Activated CD8-positive, alpha-beta memory T cell treated with anti-CD3 and anti-CD28 coated beads, Interleukin-2, amount 50 U/mL, for 1 hour (primary cell): ENCODE measurements around the gene PIGH.
"Not testable (repeated sequence)": the region's sequence is repeated elsewhere in the genome, so short reads cannot be mapped to it uniquely, and the experiment has no call there.

Source experiments
- DNase-seq: peaks from one replicate; pipeline ENCODE4 v3.0.0-alpha.2; 2020; ENCODE audit errors: extremely low read depth

The PIGH gene

DNA sequence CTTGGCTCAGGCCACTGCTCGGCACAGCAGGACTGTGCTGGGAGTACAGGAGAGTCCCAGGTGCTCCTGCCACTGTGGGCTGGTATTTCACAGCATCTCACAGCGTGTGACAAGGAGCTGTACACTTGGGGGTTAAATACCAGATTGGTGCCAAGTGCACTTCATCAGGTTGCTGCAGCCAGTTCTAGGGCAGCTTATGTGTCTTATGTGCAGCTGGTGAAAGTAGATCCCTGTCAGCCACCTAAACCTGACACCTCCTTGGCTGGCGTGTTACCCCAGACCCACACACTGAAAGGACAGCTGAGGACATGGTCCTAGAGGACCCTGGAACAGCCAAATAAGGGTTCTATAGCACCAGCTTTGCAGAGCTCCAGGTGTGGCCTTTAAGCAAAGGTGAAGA is 48.1 kb downstream of the PIGH start:
- DNase-seq: no peak

DNA sequence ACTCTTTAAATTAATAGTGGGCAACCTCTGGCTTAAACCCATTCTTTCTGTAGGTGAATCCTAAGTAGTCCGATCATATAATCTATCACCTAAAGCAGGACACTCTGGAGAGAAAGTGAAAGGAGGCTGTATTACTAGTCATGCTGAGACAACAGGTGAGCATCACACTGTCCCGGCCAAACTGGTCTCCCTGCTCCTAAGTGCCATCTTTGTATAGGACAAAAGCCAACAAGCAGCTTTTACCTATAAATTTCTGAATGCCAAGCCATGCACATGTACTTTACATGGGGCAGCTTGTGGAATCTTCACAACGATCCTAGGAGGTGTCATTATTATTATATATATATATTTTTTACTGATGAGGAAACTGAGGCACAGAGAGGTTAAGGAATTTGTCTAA is 48.9 kb downstream of the PIGH start:
- DNase-seq: no peak

DNA sequence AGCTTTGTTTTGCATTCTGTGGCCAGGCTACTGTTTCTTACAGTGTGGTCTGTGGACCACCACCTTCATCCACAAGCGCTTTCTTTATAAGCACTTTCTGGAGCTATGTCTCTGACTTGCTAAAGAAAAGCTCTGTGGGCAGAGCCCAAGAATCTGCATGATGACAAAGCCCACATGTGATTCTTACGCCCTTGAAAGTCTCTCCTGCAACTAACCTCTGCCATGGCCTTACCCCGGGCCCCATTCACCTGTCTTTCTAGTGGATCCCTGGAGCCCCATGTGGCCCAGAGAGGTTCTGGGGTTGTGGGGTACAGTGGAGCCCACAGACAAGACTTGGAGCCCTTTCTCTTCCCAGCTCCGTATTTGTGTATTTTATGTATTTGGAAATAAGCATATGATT is 50.3 kb downstream of the PIGH start:
- no peak for DNase-seq

DNA sequence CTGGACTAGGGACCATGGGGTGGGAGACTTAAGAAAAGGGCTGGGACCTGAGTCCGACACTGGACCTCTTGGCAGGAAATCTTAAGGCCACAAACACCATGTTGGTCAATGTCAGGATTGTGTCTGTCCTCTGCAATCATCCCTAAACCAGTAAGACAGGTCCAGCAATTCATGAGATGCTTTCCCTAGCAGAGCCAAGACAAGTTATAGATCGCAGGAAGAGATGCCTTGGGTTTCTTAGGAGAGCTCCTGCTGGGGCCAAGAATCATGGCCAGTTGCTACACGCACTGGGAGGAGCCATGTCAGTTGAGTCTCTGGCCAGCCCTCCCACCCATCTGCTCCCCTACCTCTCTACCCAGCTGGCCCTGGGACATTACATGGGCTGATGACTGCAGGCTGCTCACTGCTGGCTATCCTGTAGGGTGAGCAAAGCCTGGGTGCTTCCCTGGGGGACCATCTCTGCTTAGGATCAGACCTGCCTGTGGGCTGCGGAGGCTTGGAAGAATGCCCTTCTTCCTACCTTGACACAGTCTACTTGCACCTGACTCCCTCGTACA is 52.8 kb downstream of the PIGH start:
- DNase-seq: no peak

DNA sequence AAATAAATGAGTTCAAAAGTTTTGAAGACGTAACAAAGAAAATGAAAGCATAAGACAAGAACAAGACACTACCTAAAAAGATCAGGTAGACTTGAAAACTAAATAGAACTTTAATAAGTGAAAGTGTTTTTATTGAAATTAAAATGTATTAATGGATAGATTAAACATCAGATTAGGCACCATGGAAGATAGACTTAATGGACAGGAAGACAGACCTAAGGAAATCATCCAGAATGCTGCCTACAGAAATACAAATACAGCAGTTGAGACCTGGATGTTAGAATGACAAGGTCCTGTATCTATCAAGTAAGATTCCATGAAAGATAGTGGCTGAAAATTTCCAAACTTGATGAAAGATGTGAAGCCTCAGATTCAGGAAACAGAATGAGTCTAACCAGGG is 55.5 kb downstream of the PIGH start:
- DNase-seq: no peak

DNA sequence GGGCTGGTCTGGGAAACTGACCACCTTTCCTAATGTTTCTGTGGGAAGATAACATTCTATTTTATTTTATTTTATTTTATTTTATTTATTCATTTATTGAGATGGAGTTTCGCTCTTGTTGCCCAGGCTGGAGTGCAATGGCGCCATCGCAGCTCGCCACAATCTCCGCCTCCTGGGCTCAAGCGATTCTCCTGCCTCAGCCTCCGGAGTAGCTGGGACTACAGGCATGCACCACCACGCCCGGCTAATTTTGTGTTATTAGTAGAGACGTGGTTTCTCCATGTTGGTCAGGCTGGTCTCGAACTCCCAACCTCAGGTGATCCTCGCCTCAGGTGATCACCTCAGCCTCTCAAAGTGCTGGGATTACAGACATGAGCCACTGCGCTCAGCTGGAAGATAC is 57.4 kb downstream of the PIGH start:
- DNase-seq: not testable (repeated sequence)

DNA sequence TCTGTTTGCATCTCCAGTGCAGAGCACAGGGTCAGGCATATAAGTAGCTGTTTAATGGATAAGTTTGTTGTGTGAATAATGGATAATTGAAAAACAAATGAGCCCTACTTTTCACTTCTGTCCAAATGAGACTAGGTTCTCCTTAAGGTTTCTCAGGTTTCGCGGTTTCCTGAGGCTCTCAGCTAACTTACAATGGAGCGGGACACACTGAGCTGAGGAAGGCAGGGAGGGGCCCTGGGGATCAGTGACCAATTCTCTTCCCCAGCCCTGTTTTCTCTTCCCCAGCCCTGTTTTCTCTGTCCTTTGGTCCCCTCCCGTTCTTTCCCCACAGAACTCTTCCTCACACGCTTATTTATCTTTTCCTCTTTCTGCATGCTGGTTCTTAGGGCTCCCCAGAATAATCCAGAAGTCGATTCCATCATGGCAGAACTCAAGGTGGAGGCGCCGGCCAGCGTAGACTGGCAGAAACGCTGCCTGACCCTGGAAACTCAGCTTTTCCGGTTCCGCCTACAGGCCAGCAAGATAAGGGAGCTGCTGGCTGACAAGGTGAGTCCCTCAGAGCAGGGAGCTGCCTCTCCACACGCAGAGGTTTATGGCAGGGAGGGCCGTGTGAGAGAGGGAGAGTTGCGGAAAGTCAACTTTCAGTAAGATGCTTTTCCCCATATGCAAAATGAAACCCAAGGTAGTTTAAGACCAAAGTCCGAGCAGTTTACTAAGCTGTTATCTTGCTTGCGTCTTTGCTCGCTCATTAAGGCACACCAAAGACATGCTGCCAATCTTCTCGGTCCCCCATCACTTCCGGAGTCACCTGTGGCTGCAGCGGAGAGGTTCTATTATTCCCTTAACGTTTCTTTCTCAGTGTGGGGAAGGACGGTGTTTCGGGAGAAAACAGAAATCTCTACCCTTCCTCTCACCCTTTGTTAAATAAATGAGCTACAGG is 58.4 kb downstream of the PIGH start:
- DNase-seq: no peak
